ENCODE data around the gene LIF. TPM values are rescaled to one million over a fixed set of nuclear protein-coding genes. Genes with fewer than 3 reads are reported as not detected.
A peak's percentile ranks its signal among the peaks of the same experiment; 100 is the strongest.
"Not testable (repeated sequence)": the region's sequence is repeated elsewhere in the genome, so short reads cannot be mapped to it uniquely, and the experiment has no call there.

The LIF gene
- total RNA-seq, 5 donors from 2014 or later (not counting 1 experiment from before 2014, with no cell fraction given) = 0.26 to 3.3 (median 1.4) TPM

DNA sequence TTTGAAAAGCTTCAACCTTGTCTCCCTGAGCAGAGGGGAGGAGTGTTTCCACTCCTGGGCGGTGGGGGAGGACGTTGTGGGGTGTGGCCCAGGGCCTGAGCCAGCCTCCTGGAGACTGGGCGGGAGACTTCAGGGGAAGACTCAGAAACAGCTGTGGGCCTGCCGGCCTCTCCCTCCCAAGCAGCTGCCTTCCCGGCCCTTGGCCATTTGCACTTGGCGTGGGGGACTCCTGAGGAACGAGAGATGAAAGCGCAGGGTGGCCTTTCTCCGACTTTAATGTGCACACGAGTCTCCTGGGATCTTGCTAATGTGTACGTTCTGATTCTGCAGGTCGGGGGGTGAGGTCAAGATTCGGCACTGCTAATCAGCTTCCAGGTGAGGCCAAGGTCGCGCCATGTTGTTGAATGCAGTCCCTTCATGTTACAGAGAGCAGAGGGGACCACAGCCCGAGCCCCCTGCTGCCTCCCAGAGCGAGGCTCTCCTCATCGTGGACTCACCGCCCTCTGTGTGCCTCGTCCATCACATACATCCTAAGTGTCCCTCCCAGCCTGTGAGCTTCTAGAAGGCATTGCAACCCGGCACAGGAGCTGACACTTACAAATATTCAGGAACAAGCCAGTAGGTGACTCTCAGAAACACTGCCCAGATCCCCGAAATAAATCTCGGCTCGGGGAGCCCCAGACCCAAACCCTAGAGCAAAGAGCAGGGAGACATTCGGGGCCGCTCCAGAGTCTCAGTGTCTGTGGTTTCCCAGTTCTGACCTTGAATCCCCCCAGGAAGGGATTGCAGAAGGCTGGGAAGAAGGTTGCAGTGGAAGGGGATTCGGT lies 7.7 kb downstream of the LIF start:
- WGBS (ENCODE audit: insufficient coverage) = 87% methylated on average over 17 of the region's 27 CpGs
- Mint-ChIP-seq H3K36me3 (no peaks in the 10 kb centered on the region), H3K4me1 (peaks cover 1 to 7% (median 6%) of the 10 kb centered on the region in 3 donors), H3K27me3 (no peaks in the 10 kb centered on the region), H3K27ac (no peak overlapping the region), H3K4me3 (no peak overlapping the region), H3K9me3 (no peaks in the 10 kb centered on the region)
- ChIA-PET CTCF (interaction anchor here (0.6 to 1.1 kb wide), 2 partner anchors 119 to 1936 kb away, joined by 3 read pairs; no protein-coding TSS in a partner anchor), POLR2A (no interaction called here)
- Histone ChIP-seq H3K9me3 (no peaks in the 10 kb centered on the region), H3K4me3 (ENCODE audit: control insufficient read depth in 1 of 2, extremely low read depth in 1 of 2, low read length in 1 of 2) (no peak overlapping the region), H3K4me1 (ENCODE audit: control insufficient read depth in 1 of 2, extremely low read depth in 1 of 2, insufficient read depth in 2 of 2, low read length in 2 of 2) (no peaks in the 10 kb centered on the region), H3K36me3 (ENCODE audit: control insufficient read depth in 2 of 2, extremely low read depth in 1 of 2, insufficient read depth in 1 of 2, low read length in 1 of 2) (no peaks in the 10 kb centered on the region), H3K27me3 (replicated peaks in 1 of 2; ENCODE audit: control insufficient read depth in 2 of 2, extremely low read depth in 1 of 2, insufficient read depth in 2 of 2, low read length in 1 of 2) (peaks cover 0 to 7% of the 10 kb centered on the region in 2 experiments), H3K27ac (ENCODE audit: low read length) (no peak overlapping the region)
- ATAC-seq (replicated peaks in 1 of 4) (no peak), DNase-seq (no peak)

DNA sequence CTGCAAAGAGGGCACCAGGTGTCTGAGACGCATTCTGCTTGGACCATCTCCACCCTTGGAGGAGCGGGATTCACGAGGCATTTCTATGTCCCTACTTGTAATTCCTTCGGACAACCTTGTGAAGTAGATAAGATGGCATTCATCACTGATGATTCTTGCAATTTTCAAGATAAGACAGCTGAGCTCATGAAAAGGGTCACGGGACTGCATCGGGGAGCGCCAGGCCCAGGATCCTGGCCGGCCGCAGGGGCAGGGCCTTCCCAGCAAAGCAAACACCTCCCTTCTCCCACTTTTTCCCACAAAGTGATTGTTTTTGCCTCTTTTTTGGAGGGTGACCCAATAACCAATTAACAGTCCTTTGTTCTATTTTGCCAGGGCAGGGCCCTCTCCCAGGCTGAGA lies 8.4 kb downstream of the LIF start:
- peaks cover 0 to 4% of the 10 kb centered on the region in 2 experiments for H3K27me3 ChIP-seq (replicated peaks in 1 of 2; ENCODE audit: control insufficient read depth in 2 of 2, extremely low read depth in 1 of 2, insufficient read depth in 2 of 2, low read length in 1 of 2)
- ChIA-PET CTCF (interaction anchor here in 1 of 2 donors (1.1 kb wide), 1 partner anchor 118 kb away, joined by 3 read pairs; no protein-coding TSS in a partner anchor), POLR2A (no interaction called here)
- H3K36me3 ChIP-seq (ENCODE audit: control insufficient read depth in 2 of 2, extremely low read depth in 1 of 2, insufficient read depth in 1 of 2, low read length in 1 of 2) = no peaks in the 10 kb centered on the region
- no CpG with 5 or more reads among the region's 9 CpGs for WGBS (ENCODE audit: insufficient coverage)
- DNase-seq = no peak
- H3K4me1 ChIP-seq (ENCODE audit: control insufficient read depth in 1 of 2, extremely low read depth in 1 of 2, insufficient read depth in 2 of 2, low read length in 2 of 2) = no peaks in the 10 kb centered on the region
- no peak overlapping the region for H3K4me3 Mint-ChIP-seq
- no peak for ATAC-seq (replicated peaks in 1 of 4)
- H3K4me3 ChIP-seq (ENCODE audit: control insufficient read depth in 1 of 2, extremely low read depth in 1 of 2, low read length in 1 of 2) = no peak overlapping the region
- no peaks in the 10 kb centered on the region for H3K27me3 Mint-ChIP-seq
- no peaks in the 10 kb centered on the region for H3K9me3 Mint-ChIP-seq
- peaks cover 0 to 6% (median 2%) of the 10 kb centered on the region in 3 donors for H3K4me1 Mint-ChIP-seq
- H3K36me3 Mint-ChIP-seq = no peaks in the 10 kb centered on the region
- H3K27ac ChIP-seq (ENCODE audit: low read length) = no peak overlapping the region
- H3K9me3 ChIP-seq = no peaks in the 10 kb centered on the region
- no peak overlapping the region for H3K27ac Mint-ChIP-seq

DNA sequence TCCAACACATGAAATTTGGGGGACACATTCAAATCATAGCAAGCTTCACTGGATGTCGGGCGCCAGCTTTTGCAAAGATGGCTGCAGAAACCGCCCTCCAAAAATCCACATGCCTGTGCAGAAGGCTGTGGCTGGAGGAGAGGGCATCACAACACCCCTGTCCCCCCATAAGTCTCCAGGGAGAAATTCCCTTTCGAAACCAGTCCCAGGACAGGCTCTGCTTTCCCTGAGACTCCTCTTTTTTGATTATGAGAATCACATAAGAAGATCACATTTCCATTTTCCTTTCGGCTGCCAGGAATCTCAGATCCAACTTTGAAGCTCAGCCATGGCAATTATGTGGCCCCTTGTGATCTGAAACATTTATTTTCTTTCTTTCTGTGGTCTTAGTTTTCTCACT lies 9.7 kb downstream of the LIF start:
- H3K4me1 Mint-ChIP-seq = peaks cover 0 to 6% (median 2%) of the 10 kb centered on the region in 3 donors

GRCh38 chr22:30235687-30236170 lies 10.8 kb downstream of the LIF start:
- Histone ChIP-seq H3K27me3 (replicated peaks in 1 of 2; ENCODE audit: control insufficient read depth in 2 of 2, extremely low read depth in 1 of 2, insufficient read depth in 2 of 2, low read length in 1 of 2) (no peaks in the 10 kb centered on the region), H3K27ac (ENCODE audit: low read length) (no peak overlapping the region), H3K9me3 (no peaks in the 10 kb centered on the region), H3K4me3 (ENCODE audit: control insufficient read depth in 1 of 2, extremely low read depth in 1 of 2, low read length in 1 of 2) (no peak overlapping the region), H3K36me3 (ENCODE audit: control insufficient read depth in 2 of 2, extremely low read depth in 1 of 2, insufficient read depth in 1 of 2, low read length in 1 of 2) (no peaks in the 10 kb centered on the region), H3K4me1 (ENCODE audit: control insufficient read depth in 1 of 2, extremely low read depth in 1 of 2, insufficient read depth in 2 of 2, low read length in 2 of 2) (no peaks in the 10 kb centered on the region)
- WGBS (ENCODE audit: insufficient coverage) = 87% methylated on average over 10 of the region's 10 CpGs
- no peaks in the 10 kb centered on the region for H3K36me3 Mint-ChIP-seq
- H3K4me3 Mint-ChIP-seq = no peak overlapping the region
- ChIA-PET POLR2A (no interaction called here), CTCF (no interaction called here)
- DNase-seq = no peak
- ATAC-seq (replicated peaks in 1 of 4) = no peak
- peaks cover 0 to 6% (median 0%) of the 10 kb centered on the region in 3 donors for H3K4me1 Mint-ChIP-seq
- H3K27me3 Mint-ChIP-seq = no peaks in the 10 kb centered on the region
- no peak overlapping the region for H3K27ac Mint-ChIP-seq
- H3K9me3 Mint-ChIP-seq = no peaks in the 10 kb centered on the region

More for the DNA sequence above, 9.7 kb downstream of the LIF start:
- CTCF ChIA-PET = no interaction called here
- H3K27me3 Mint-ChIP-seq = no peaks in the 10 kb centered on the region
- H3K9me3 Mint-ChIP-seq = no peaks in the 10 kb centered on the region
- Histone ChIP-seq H3K27me3 (replicated peaks in 1 of 2; ENCODE audit: control insufficient read depth in 2 of 2, extremely low read depth in 1 of 2, insufficient read depth in 2 of 2, low read length in 1 of 2) (peaks cover 0 to 3% of the 10 kb centered on the region in 2 experiments), H3K4me1 (ENCODE audit: control insufficient read depth in 1 of 2, extremely low read depth in 1 of 2, insufficient read depth in 2 of 2, low read length in 2 of 2) (no peaks in the 10 kb centered on the region), H3K36me3 (ENCODE audit: control insufficient read depth in 2 of 2, extremely low read depth in 1 of 2, insufficient read depth in 1 of 2, low read length in 1 of 2) (no peaks in the 10 kb centered on the region), H3K4me3 (ENCODE audit: control insufficient read depth in 1 of 2, extremely low read depth in 1 of 2, low read length in 1 of 2) (no peak overlapping the region), H3K9me3 (no peaks in the 10 kb centered on the region), H3K27ac (ENCODE audit: low read length) (no peak overlapping the region)
- H3K27ac Mint-ChIP-seq = no peak overlapping the region
- ATAC-seq (replicated peaks in 1 of 4) (no peak), DNase-seq (no peak)
- H3K36me3 Mint-ChIP-seq = no peaks in the 10 kb centered on the region
- 100% methylated on average over 3 of the region's 5 CpGs for WGBS (ENCODE audit: insufficient coverage)
- POLR2A ChIA-PET = no interaction called here
- H3K4me3 Mint-ChIP-seq = no peak overlapping the region

GRCh38 chr22:30234786-30235470 lies 11.6 kb downstream of the LIF start:
- no peaks in the 10 kb centered on the region for H3K36me3 ChIP-seq (ENCODE audit: control insufficient read depth in 2 of 2, extremely low read depth in 1 of 2, insufficient read depth in 1 of 2, low read length in 1 of 2)
- DNase-seq (no peak), ATAC-seq (replicated peaks in 1 of 4) (no peak)
- no peaks in the 10 kb centered on the region for H3K36me3 Mint-ChIP-seq
- H3K4me3 ChIP-seq (ENCODE audit: control insufficient read depth in 1 of 2, extremely low read depth in 1 of 2, low read length in 1 of 2) = no peak overlapping the region
- 91% methylated on average over 5 of the region's 7 CpGs for WGBS (ENCODE audit: insufficient coverage)
- peaks cover 0 to 6% (median 0%) of the 10 kb centered on the region in 3 donors for H3K4me1 Mint-ChIP-seq
- CTCF ChIA-PET = no interaction called here
- H3K27ac Mint-ChIP-seq = peak overlapping the region in 1 of 2 donors; percentile 27
- no peak overlapping the region for H3K27ac ChIP-seq (ENCODE audit: low read length)
- H3K27me3 ChIP-seq (replicated peaks in 1 of 2; ENCODE audit: control insufficient read depth in 2 of 2, extremely low read depth in 1 of 2, insufficient read depth in 2 of 2, low read length in 1 of 2) = no peaks in the 10 kb centered on the region
- no peaks in the 10 kb centered on the region for H3K9me3 ChIP-seq
- POLR2A ChIA-PET = no interaction called here
- no peaks in the 10 kb centered on the region for H3K4me1 ChIP-seq (ENCODE audit: control insufficient read depth in 1 of 2, extremely low read depth in 1 of 2, insufficient read depth in 2 of 2, low read length in 2 of 2)
- no peaks in the 10 kb centered on the region for H3K9me3 Mint-ChIP-seq
- no peaks in the 10 kb centered on the region for H3K27me3 Mint-ChIP-seq
- no peak overlapping the region for H3K4me3 Mint-ChIP-seq

DNA sequence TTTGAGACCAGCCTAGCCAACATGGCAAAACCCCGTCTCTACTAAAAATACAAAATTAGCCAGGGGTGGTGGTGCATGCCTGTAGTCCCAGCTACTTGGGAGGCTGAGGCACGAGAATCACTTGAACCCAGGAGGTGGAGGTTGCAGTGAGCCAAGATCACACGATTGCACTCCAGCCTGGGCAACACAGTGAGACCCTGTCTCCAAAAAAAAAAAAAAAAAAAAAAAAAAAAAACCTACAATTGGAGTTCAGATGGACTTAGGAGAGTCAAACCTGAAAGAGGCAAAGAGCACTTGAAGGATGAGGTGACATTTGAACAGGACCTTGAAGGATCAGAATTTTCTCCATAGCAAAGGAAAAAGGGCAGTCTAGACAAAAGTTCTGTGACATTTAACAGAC lies 12.2 kb downstream of the LIF start:
- POLR2A ChIA-PET; H3K27ac ChIP-seq (ENCODE audit: low read length): not testable (repeated sequence)
- CTCF ChIA-PET = interaction anchor here in 1 of 2 donors (1.0 kb wide), 1 partner anchor 29 kb away, joined by 3 read pairs; no protein-coding TSS in a partner anchor

More for the DNA sequence above, 12.2 kb downstream of the LIF start:
- H3K4me3 Mint-ChIP-seq; H3K27me3 Mint-ChIP-seq; H3K9me3 ChIP-seq; H3K4me1 ChIP-seq (ENCODE audit: control insufficient read depth in 1 of 2, extremely low read depth in 1 of 2, insufficient read depth in 2 of 2, low read length in 2 of 2); H3K27me3 ChIP-seq (replicated peaks in 1 of 2; ENCODE audit: control insufficient read depth in 2 of 2, extremely low read depth in 1 of 2, insufficient read depth in 2 of 2, low read length in 1 of 2); H3K36me3 Mint-ChIP-seq; H3K9me3 Mint-ChIP-seq; ATAC-seq (replicated peaks in 1 of 4); H3K4me1 Mint-ChIP-seq; H3K4me3 ChIP-seq (ENCODE audit: control insufficient read depth in 1 of 2, extremely low read depth in 1 of 2, low read length in 1 of 2); DNase-seq; H3K36me3 ChIP-seq (ENCODE audit: control insufficient read depth in 2 of 2, extremely low read depth in 1 of 2, insufficient read depth in 1 of 2, low read length in 1 of 2): not testable (repeated sequence)
- no CpG with 5 or more reads among the region's 3 CpGs for WGBS (ENCODE audit: insufficient coverage)
- peak overlapping the region in 1 of 2 donors; percentile 27 for H3K27ac Mint-ChIP-seq

Data from T-cell (primary cell).